Pancreas (tissue), 10 donors: ENCODE results near the gene MEIS1. TPM values are rescaled to one million over a fixed set of nuclear protein-coding genes. Genes with fewer than 3 reads are reported as not detected.

ENCODE experiments used
- ATAC-seq, 4 donors: fragments of 200-7000 bp; cut with Tn5 transposase; one replicate each; pipeline versions ENCODE4 v1.8.0 to v1.9.1; 2020; ENCODE audit warnings: mild to moderate bottlenecking in 4 of 4, moderate library complexity in 4 of 4
- DNase-seq, 6 donors: peaks; one replicate each; pipeline ENCODE4 v3.0.0-alpha.2; 2020
- FAIRE-seq: peaks from 2 replicates; lab custom pipeline; 2012; peaks lifted over from hg19 to GRCh38; lab: Jason Lieb, UNC
- H3K27ac ChIP-seq, 4 donors: fragments of 200-600 bp; sonication (generic); 1 replicate in 3 of 4; 2 replicates in 1 of 4; pipeline versions ENCODE4 v1.5.0 to v1.8.0; 2020
- H3K27me3 ChIP-seq, 4 donors: fragments of 200-600 bp; one replicate each; pipeline ENCODE4 v1.8.0; 2021
- H3K36me3 ChIP-seq, 3 donors: fragments of 200-600 bp; sonication (generic) in 1 of 3; one replicate each; pipeline versions ENCODE4 v1.5.0 to v1.8.0; 2020 to 2021
- H3K4me1 ChIP-seq, 3 donors: fragments of 200-600 bp; one replicate each; pipeline ENCODE4 v1.8.0; 2021
- H3K4me3 ChIP-seq, 4 donors: fragments of 200-600 bp; sonication (generic) in 2 of 4; one replicate each; pipeline versions ENCODE4 v1.5.0 to v1.8.0; 2020 to 2021
- H3K9me3 ChIP-seq, 4 donors: fragments of 200-600 bp; one replicate each; pipeline ENCODE4 v1.8.0; 2021
- WGBS, 2 donors: extraction: QIAGEN DNeasy Blood & Tissue Kit; methylation state at CpG; one replicate each; pipeline ENCODE4 v1.1.7; 2013; 5-methylcytosine and 5-hydroxymethylcytosine counted together
- intact Hi-C, 3 donors: fragments of 100-400 bp; cut with DNase I; formaldehyde crosslinking; loops; one replicate each; pipeline versions ENCODE4 v1.11.1 to v1.14.2; 2022
- polyA plus RNA-seq, 2 donors: library from polyadenylated mRNA; stranded (reverse); fragments of 200-250 nt; gene quantifications; one replicate each; pipeline ENCODE4 v1.2.3, GENCODE V29; 2013
- total RNA-seq, 6 donors: library from RNA; stranded (reverse); fragmentation: NEBNext Ultra II Directional in 4 of 6; extraction: Animal tissue kit (Norgen Biotek cat#: 25700) in 4 of 6; gene quantifications; one replicate each; pipeline versions ENCODE4 v1.2.1 to v1.2.4, GENCODE V29; 2021 to 2023
- TF ChIP-seq, protein P1 (sequence below), 4 donors: fragments of 200-600 bp; sonication (generic) in 3 of 4; IDR thresholded peaks; one replicate each; pipeline versions ENCODE4 v1.5.0 to v1.8.0; 2021; ENCODE audit warnings: antibody characterized with exemption in 4 of 4
- donor health status: healthy with polysubstance abuse.
- donor health status: DM: no; HTN: no; CAD: no; lungs with moderate emphysema.
- donor health status: DM: no; HTN: no; CAD: no.
- donor health status: control.
- donor health status: control.
- donor health status: Bipolar disorder and iron deficiency.
- donor health status: DM: yes; HTN: yes; CAD: no.
- donor health status: DM: no; HTN: no; CAD: no.
- donor health status: DM: no; HTN: no; CAD: no.
- donor health status: DM: yes; HTN: yes; CAD: no.

Gene MEIS1
- 100 to 1,000 TPM in 1 of 6 donors, 10 to 100 TPM in 5; 48.6 to 129 (median 60.3) TPM for total RNA-seq
- 10 to 100 TPM; 41.3 to 57.7 TPM for polyA plus RNA-seq

DNA sequence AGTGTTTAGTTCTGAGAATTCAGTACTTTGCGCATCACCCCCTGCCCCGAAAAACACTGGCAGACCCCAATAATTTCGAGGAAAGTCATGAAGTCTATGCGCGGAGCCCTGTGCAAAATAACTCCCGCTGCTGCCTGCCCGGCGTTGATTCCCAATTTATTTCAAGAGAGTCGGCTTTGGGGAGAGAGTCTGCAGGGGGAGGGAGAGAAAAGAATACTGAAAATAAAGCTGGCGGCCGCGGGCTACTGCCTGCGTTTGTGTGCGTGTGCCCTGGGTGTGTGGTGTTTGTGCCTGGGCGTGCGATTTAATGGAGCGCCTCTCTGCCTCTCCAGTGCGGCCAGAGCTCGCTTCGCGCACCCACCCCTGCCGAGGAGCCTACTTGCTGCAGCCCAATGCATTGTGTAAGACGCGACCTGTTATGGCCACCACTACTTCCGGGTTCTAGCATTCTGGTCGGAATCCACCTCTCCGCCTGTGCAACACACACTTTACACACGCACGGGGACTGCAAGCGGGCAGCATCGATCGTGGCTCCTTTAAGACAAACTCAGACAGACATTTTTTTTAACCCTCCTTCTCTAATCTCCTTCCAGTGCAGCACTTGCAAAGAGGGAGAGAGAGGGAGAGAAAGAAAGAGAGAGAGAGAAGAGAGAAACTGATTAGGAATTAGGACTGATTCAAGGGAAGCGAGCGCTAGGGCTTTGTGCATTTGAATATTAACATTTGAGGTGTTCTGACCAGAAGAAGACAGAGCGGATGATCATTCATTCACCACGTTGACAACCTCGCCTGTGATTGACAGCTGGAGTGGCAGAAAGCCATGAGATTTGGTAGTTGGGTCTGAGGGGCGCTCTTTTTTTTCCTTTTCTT lies at the start of gene MEIS1:
MEIS1 (plus strand) TSS at position 447 of the 870 bp plus-strand sequence. CDS start 732 bp downstream, outside the sequence.
- intact Hi-C loops, result loop anchor here in 1 of 3 donors (5.0 to 10.0 kb wide), 2 partner anchors 142 to 780 kb away; no protein-coding TSS in a partner anchor
- no peak for FAIRE-seq
- Histone ChIP-seq H3K27me3 (no peaks in the 10 kb centered on the region), H3K36me3 (no peaks in the 10 kb centered on the region), H3K4me1 (peaks cover 0 to 5% (median 0%) of the 10 kb centered on the region in 3 donors), H3K9me3 (no peaks in the 10 kb centered on the region), H3K4me3 (peak within 1 kb of the TSS; percentile 43 to 74 (median 66)), H3K27ac (peak within 1 kb of the TSS; percentile 87 to 99 (median 92))
- TF ChIP-seq, protein P1, sequence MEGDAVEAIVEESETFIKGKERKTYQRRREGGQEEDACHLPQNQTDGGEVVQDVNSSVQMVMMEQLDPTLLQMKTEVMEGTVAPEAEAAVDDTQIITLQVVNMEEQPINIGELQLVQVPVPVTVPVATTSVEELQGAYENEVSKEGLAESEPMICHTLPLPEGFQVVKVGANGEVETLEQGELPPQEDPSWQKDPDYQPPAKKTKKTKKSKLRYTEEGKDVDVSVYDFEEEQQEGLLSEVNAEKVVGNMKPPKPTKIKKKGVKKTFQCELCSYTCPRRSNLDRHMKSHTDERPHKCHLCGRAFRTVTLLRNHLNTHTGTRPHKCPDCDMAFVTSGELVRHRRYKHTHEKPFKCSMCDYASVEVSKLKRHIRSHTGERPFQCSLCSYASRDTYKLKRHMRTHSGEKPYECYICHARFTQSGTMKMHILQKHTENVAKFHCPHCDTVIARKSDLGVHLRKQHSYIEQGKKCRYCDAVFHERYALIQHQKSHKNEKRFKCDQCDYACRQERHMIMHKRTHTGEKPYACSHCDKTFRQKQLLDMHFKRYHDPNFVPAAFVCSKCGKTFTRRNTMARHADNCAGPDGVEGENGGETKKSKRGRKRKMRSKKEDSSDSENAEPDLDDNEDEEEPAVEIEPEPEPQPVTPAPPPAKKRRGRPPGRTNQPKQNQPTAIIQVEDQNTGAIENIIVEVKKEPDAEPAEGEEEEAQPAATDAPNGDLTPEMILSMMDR (IDR thresholded peaks at IDR 0.05), result no peak
- DNase-seq, result peak; percentile 88 to 96 (median 96)
- WGBS, 2 donors, result 0 to 1% methylated on average over 38 of the region's 38 CpGs
- ATAC-seq, result peak; percentile 73 to 83 (median 78)

DNA sequence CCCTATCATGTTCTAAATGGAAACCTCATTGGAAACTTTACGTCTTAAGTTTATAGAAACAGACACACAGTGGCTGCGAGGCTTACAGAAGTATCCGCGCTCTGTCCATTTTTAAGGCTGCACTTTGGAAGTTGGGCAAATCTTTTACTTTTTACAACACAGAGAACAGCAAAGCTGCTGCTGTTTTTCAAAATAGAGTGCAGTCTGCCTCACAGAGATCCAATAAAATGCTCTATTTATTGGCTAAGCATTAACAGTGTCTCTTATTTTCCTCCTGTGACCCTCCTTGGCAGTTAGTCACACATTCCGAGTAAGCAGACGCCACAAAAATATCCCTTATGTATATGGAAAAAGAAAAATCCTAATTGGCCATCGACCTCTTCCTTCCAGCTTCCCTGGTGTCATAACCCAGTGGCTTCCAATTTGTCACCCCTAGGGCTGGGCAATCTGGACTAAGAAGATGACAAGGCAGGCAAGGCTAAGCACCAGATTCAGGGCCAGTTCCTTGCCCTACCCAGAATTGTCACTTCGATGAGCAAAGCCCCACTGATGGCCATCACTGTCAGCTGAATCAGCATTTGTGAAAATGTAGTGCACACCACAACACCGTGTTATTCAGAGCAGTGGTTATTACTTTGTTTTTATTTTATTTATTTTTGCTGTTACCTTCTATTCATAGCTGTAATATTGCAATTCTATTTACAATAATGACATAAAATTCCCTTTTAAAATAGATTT lies 47.7 kb upstream of the MEIS1 start:
- Histone ChIP-seq H3K36me3 (no peaks in the 10 kb centered on the region), H3K4me1 (no peaks in the 10 kb centered on the region), H3K27ac (no peak overlapping the region), H3K27me3 (no peaks in the 10 kb centered on the region), H3K9me3 (no peaks in the 10 kb centered on the region), H3K4me3 (no peak overlapping the region)
- FAIRE-seq (no peak), DNase-seq (no peak), ATAC-seq (no peak)
- WGBS, 2 donors, result 71 to 80% methylated on average over 9 of the region's 9 CpGs
- intact Hi-C loops, result no loop called here
- TF ChIP-seq, protein P1 (IDR thresholded peaks at IDR 0.05), result no peak

GRCh38 chr2:66389651-66390131 lies 45.2 kb upstream of the MEIS1 start:
- H3K4me3 ChIP-seq, result no peak overlapping the region
- no peak for FAIRE-seq
- WGBS, 2 donors, result 81 to 84% methylated on average over 3 of the region's 3 CpGs
- TF ChIP-seq, protein P1 (IDR thresholded peaks at IDR 0.05), result no peak
- H3K27me3 ChIP-seq, result no peaks in the 10 kb centered on the region
- no peak overlapping the region for H3K27ac ChIP-seq
- H3K4me1 ChIP-seq, result no peaks in the 10 kb centered on the region
- ATAC-seq, result peak in 1 of 4 donors; percentile 29
- H3K9me3 ChIP-seq, result no peaks in the 10 kb centered on the region
- intact Hi-C loops, result no loop called here
- H3K36me3 ChIP-seq, result no peaks in the 10 kb centered on the region
- DNase-seq, result no peak

GRCh38 chr2:66390152-66390551 lies 44.8 kb upstream of the MEIS1 start:
- no peak for ATAC-seq

More at GRCh38 chr2:66390152-66390551, 44.8 kb upstream of the MEIS1 start:
- Histone ChIP-seq H3K4me3 (no peak overlapping the region), H3K9me3 (no peaks in the 10 kb centered on the region), H3K4me1 (no peaks in the 10 kb centered on the region), H3K36me3 (no peaks in the 10 kb centered on the region), H3K27me3 (no peaks in the 10 kb centered on the region), H3K27ac (no peak overlapping the region)
- 83 to 84% methylated on average over 4 of the region's 4 CpGs for WGBS, 2 donors
- TF ChIP-seq, protein P1 (IDR thresholded peaks at IDR 0.05), result no peak
- DNase-seq, result no peak
- intact Hi-C loops, result no loop called here
- no peak for FAIRE-seq
